ENCODE measurements around the gene PAWR.

- no peak for TF ChIP-seq CTCF (IDR thresholded peaks at IDR 0.05)
- no peak for TF ChIP-seq POLR2A (IDR thresholded peaks at IDR 0.05)
Observed at GRCh38 chr12:79698966-79699365, 8.2 kb upstream of the PAWR start.

Measured in right lobe of liver (tissue), 4 donors.